SW 1271 (cell line): ENCODE results near the gene WDR47.

Source experiments
- DNase-seq, 2 experiments: peaks; one replicate each; lab custom pipeline; 2025; lab: John Stamatoyannopoulos, UW

The WDR47 gene

DNA sequence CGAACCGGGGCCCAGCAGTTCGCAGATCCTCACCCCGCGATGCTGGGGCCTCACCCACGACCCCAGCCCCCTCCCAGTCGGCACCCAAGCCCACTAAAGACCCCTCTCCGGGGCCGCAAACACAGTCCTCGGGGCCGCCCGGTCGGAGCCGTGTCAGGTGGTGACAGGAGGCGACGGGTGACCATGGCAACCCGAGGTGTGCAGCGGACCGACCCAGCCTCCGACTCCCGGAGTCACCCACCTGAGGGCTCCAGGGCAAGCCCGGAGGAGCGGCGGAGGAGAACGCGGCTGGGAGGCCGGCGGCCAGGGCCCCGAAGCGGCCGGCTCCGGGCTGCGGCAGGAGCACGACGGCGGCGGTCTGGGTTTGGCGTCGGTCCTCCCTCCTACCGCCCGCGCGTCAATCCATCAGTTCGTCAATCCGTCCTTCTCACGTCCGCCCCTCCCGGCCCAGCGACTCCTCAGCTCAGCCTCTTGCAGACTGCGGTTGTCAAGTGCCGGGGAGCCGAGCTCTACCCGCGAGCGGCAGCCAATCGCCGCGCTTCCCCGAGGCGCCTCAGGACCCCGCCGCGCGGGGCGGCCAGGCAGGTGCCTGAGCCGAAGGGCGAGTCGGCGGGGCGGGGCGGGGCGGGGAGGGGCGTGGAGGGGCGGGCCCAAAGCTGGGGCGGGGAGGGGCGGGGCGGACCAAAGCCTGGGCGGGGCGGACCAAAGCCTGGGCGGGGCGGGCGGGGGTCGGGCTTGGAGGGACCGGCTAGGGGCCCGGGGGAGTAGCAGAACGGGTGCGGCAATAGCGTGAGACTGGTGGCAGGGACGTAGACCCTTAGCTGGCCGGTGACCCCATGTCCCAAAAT is at the start of gene WDR47:
WDR47 (minus strand) TSS at position 482 of the 848 bp plus-strand sequence. CDS start 18,590 bp downstream, outside the sequence.
- DNase-seq, result peak; percentile 88

DNA sequence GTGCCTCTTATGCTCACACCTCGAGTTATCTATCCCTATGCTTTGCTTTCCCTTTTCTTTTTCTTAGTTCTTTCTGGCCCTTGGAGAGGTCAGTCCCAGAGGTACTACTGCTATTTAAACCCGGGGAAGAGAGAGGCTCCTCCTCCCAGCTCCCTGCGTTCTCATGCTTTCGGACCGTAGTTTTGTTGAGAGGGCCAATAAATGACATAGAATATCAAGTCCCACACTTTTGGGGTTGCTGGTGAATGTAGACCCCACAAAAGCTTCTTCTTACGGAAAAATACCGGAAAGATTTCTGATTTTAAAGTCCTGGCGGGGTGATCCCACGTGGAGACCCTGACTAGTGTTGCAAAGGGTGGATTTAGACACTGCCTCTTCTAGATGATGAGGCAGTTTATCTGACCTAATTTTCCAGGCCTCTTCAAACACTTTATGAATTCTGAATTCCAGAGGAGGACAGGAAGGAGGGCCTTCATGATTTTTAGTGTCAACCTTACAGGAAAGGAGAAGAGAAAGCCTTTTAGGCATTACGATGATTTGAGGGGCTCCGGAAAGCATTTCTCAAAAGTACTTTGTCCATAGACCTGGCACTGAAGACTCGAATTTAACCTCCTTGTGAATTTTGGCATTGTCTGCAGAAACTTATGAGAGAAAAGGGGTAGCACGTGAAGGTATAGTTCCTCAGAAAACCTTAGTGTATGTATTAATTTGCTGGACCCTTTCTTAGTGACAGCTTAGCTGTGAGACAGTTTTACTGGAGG is 49.4 kb upstream of the WDR47 start:
- DNase-seq, result peak in 1 of 2 experiments; percentile 78

- DNase-seq, result peak; percentile 82 to 89
Observed at GRCh38 chr1:109090196-109091077, 48.5 kb upstream of the WDR47 start, which contains the start of gene TMEM167B. TSS of gene TMEM167B (plus strand) at chr1:109090764. CDS start at chr1:109090873, 109 bp downstream.

- peak; percentile 72 to 86 for DNase-seq
Observed at GRCh38 chr1:109089242-109090015, 47.5 kb upstream of the WDR47 start.

DNA sequence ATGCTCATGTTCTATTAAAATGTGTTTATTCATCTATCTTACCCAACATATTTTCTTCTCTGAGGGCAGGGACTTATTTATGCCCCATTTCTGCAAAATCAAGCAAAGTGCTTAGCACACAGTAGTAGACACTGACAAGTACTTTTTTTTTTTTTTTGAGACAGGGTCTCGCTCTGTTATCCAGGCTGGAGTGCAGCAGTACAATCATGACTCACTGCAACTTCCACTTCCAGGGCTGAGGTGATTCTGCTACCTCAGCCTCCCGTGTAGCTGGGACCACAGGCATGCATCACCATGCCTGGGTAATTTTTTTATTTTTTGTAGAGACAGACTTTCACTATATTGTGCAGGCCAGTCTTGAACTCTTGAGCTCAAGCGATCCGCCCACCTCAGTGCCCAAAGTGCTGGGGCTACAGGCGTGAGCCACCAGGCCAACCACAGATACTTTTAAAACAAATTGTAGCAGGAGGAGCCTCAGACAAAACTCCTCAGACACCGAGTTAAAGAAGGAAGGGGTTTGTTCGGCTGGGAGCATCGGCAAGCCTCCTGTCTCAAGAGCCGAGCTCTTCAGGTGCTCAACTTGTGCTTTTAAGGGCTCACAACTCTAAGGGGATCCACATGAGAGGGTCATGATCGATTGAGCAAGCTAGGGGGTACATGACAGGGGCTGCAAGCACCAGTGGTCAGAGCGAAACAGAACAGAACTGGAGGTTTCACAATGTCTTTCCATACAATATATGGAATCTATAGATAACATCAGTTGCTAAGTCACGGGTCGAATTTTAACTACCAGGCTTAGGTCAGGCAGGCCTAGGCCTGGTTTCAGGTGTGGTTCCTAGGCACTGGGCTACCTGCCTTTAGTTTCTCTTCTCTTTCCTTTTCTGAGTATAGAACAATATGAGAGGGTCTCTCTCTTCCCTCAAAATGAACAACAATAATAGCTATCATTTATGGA is 42.9 kb upstream of the WDR47 start:
- no peak for DNase-seq

DNA sequence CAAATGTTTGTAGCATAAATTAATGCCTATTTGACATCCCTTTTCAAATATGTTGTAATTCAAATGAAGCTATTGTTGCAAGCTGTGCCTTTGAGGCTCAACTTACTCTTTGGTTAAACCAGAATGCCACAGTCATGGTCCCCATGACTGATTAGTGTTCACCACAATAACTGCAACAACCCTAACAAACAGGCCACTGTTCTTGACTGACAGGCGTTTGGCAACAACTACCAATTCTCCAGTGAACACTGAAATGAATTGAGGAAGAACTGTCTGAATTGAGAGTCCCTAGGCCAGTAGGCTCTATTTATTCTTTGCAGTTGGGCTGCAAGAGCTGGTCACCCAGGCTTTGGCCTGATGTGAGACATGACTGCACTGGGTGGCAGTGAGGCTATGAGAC is 42.0 kb upstream of the WDR47 start:
- DNase-seq, result no peak

DNA sequence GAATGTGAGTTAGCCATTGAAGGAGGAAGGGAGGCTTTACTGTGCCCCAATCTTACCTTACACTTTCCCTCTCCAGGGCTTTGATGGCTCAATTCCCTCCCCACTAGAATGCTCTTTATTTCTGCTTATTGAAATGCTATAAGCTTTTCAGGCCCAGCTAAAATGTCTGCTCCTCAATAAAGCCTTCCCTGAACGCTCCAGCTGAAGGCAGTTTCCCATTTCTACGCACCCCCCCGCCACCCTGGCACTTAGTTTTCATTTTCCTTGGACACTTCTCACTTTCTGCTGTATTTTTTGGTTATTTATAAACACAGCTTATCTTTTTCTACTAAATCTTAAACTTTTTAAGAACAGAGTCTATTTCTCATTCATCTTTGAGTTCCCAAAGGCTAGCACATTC is 41.6 kb upstream of the WDR47 start:
- no peak for DNase-seq

GRCh38 chr1:109080441-109081082 is 38.7 kb upstream of the WDR47 start:
- DNase-seq, result no peak

- no peak for DNase-seq
Observed at GRCh38 chr1:109079240-109079622, 37.3 kb upstream of the WDR47 start.

- no peak for DNase-seq
Observed at GRCh38 chr1:109078317-109078716, 36.4 kb upstream of the WDR47 start.

GRCh38 chr1:109075531-109076490 is 33.9 kb upstream of the WDR47 start, which contains the start of gene TAF13:
TSS of gene TAF13 (minus strand) at chr1:109076003. CDS start at chr1:109075947, 56 bp downstream.
- peak; percentile 68 to 91 for DNase-seq

GRCh38 chr1:109069294-109069693 is 27.4 kb upstream of the WDR47 start:
- no peak for DNase-seq

- DNase-seq, result no peak
Observed at GRCh38 chr1:109067883-109068282, 26.0 kb upstream of the WDR47 start.

GRCh38 chr1:109065137-109065536 is 23.2 kb upstream of the WDR47 start:
- no peak for DNase-seq

GRCh38 chr1:109061183-109061582 is 19.3 kb upstream of the WDR47 start:
- DNase-seq, result no peak

GRCh38 chr1:109060707-109061106 is 18.8 kb upstream of the WDR47 start:
- no peak for DNase-seq

- no peak for DNase-seq
Observed at GRCh38 chr1:109059026-109059425, 17.1 kb upstream of the WDR47 start.

DNA sequence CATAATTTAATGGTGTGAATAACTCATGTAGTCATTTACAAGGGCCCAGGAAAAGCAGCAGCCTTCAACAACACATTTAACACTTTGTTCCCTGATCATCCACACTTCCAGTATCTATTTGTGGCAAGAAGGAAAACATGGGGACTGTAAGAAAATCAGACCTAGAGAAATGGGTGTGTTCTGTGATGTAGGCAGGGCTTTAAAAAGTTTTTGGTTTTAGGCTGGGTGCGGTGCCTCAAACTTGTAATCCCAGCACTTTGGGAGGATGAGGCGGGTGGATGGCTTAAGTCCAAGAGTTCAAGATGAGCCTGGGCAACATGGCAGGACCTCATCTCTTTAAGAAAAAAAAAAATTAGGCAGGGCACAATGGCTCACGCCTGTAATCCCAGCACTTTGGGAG is 14.2 kb upstream of the WDR47 start:
- DNase-seq, result no peak
